ENCODE results near the gene EIF4B. TPM values are rescaled to one million over a fixed set of nuclear protein-coding genes. Genes with fewer than 3 reads are reported as not detected.

Gene EIF4B
- total RNA-seq, 2 experiments from 2014 or later = 698 to 781 TPM

- no peak for ATAC-seq
- H3K27me3 Mint-ChIP-seq = peaks cover 2% of the 10 kb centered on the region
- CTCF ChIA-PET = interaction anchor here (1.0 to 1.3 kb wide), 2 partner anchors 12 to 24 kb away, joined by 4 to 8 read pairs; partner anchors contain the start of gene SOAT2
- no peak for DNase-seq
- H3K4me1 Mint-ChIP-seq = no peaks in the 10 kb centered on the region
- H3K27ac Mint-ChIP-seq = no peak overlapping the region
- intact Hi-C loops (cut with DNase I, micrococcal nuclease) = no loop called here
- POLR2A ChIA-PET = interaction anchor here (0.8 kb wide), 1 partner anchor 29 kb away, joined by 4 read pairs; no protein-coding TSS in a partner anchor
- no peaks in the 10 kb centered on the region for H3K9me3 Mint-ChIP-seq (ENCODE audit: low read depth)
- no peak overlapping the region for H3K4me3 Mint-ChIP-seq
- H3K36me3 Mint-ChIP-seq (ENCODE audit: low read depth) = no peaks in the 10 kb centered on the region
These were observed 84.3 kb downstream of the EIF4B start for GRCh38 chr12:53090554-53090953.

- Mint-ChIP-seq H3K36me3 (ENCODE audit: low read depth) (no peaks in the 10 kb centered on the region), H3K4me1 (peaks cover under 1% of the 10 kb centered on the region), H3K4me3 (no peak overlapping the region), H3K27me3 (peaks cover 9% of the 10 kb centered on the region), H3K27ac (no peak overlapping the region), H3K9me3 (ENCODE audit: low read depth) (no peaks in the 10 kb centered on the region)
- DNase-seq (no peak), ATAC-seq (no peak)
- CTCF ChIA-PET = interaction anchor here (1.1 to 1.4 kb wide), 2 partner anchors 15 to 26 kb away, joined by 4 to 6 read pairs; no protein-coding TSS in a partner anchor
- POLR2A ChIA-PET = interaction anchor here (0.7 kb wide), 1 partner anchor 1188 kb away, joined by 3 read pairs; the partner anchor contains the start of gene CBX5
- intact Hi-C loops (cut with DNase I, micrococcal nuclease) = no loop called here
These were observed 85.5 kb downstream of the EIF4B start for GRCh38 chr12:53091756-53092155.

Small RNAs within 50 kb of the gene (microRNA-seq; reads per million reads assigned to microRNA genes)
- not detected for gene MIR6757 (ENCODE audit: borderline replicate concordance)

Other genes with a start within 250 kb of the EIF4B start
- not detected for gene KRT76, start 229.1 kb upstream of the EIF4B start, total RNA-seq
- gene KRT3, start 210.3 kb upstream of the EIF4B start, total RNA-seq = not detected
- gene KRT4, start 192.3 kb upstream of the EIF4B start, total RNA-seq = not detected
- under 1 TPM; 0.09 to 0.16 TPM for gene KRT79, start 172.1 kb upstream of the EIF4B start, total RNA-seq
- gene KRT78, start 157.5 kb upstream of the EIF4B start, total RNA-seq = not detected
- gene KRT8, start 101.4 kb upstream of the EIF4B start, total RNA-seq = 1 to 10 TPM in 1 of 2 experiments, under 1 TPM in 1; 0.56 to 1.1 TPM
- gene KRT18, start 57.3 kb upstream of the EIF4B start, total RNA-seq = 1 to 10 TPM; 5.3 to 5.4 TPM
- gene TNS2, start 43.6 kb downstream of the EIF4B start, total RNA-seq = 1 to 10 TPM in 1 of 2 experiments, under 1 TPM in 1; 0.77 to 2.4 TPM
- gene SPRYD3, start 72.9 kb downstream of the EIF4B start, total RNA-seq = 10 to 100 TPM; 13.7 to 18.2 TPM
- gene IGFBP6, start 91.2 kb downstream of the EIF4B start, total RNA-seq = 1 to 10 TPM; 1.3 to 2.4 TPM
- under 1 TPM; 0.57 to 0.79 TPM for gene SOAT2, start 97.0 kb downstream of the EIF4B start, total RNA-seq
- gene ZNF740, start 174.3 kb downstream of the EIF4B start, total RNA-seq = 10 to 100 TPM; 34.9 to 40.2 TPM
- gene CSAD, start 174.5 kb downstream of the EIF4B start, total RNA-seq = 10 to 100 TPM; 20.0 to 23.1 TPM
- gene ITGB7, start 200.8 kb downstream of the EIF4B start, total RNA-seq = 10 to 100 TPM; 73.0 to 77.6 TPM
- 10 to 100 TPM; 20.0 to 21.6 TPM for gene RARG, start 225.8 kb downstream of the EIF4B start, total RNA-seq

Measured in activated CD4-positive, alpha-beta T cell treated with anti-CD3 and anti-CD28 coated beads for 36 hours (primary cell).